HL-60 (cell line): ENCODE results near the gene UBE2J1.

Experiments
- CTCF ChIP-seq: IDR thresholded peaks from one replicate; pipeline ENCODE4 v1.5.1; 2011; ENCODE audit warnings: low read length, control low read depth, inconsistent platforms; ENCODE audit not compliant: insufficient read depth
- POLR2AphosphoS5 ChIP-seq: IDR thresholded peaks from 2 replicates; pipeline ENCODE4 v1.6.1; 2012; ENCODE audit warnings: low read depth

- TF ChIP-seq CTCF (peak; percentile 97), POLR2AphosphoS5 (0 out of 2 replicates have a peak, but pooled peaks have one; percentile 14)
Measured at GRCh38 chr6:89371849-89372505, 19.5 kb upstream of the UBE2J1 start.
